ENCODE data around the gene TTC24.
"Not testable (repeated sequence)": the region's sequence is repeated elsewhere in the genome, so short reads cannot be mapped to it uniquely, and the experiment has no call there.

The TTC24 gene

GRCh38 chr1:156552937-156553336 lies 26.6 kb upstream of the TTC24 start:
- peak in 1 of 10 donors; percentile 88 for DNase-seq
- intact Hi-C loops (cut with DNase I): not testable (repeated sequence)

DNA sequence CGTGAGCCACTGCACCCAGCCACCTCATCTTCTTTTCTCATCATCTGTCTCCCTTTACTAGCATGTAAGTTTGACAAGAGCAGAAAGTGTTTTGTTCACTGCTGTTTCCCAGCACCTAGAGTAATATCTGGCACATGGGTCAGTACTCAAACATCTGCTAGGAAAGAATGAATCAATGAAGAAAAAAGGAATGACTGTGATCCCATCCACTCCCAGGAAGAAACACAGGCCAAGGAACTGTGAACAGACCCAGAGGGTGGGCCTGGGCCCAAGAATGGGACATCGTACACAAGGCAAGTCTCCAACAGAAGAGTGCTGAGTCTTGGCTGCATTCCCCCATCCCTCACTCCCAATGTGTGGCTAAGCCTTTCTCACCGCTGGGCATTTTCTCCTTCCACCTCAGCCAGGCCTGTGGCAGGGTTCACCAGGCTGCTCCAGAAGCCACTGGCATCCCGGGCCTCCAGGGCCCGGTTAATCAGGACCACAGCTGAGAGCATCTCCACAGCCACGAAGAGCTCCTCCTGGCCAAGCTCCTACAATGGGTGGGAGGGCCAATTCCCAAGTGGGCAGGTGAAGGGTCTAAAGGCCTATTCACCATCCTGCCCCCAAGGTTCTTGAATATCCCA lies 25.6 kb upstream of the TTC24 start:
- peak in 1 of 10 donors; percentile 60 for DNase-seq
- intact Hi-C loops (cut with DNase I): no loop called here

DNA sequence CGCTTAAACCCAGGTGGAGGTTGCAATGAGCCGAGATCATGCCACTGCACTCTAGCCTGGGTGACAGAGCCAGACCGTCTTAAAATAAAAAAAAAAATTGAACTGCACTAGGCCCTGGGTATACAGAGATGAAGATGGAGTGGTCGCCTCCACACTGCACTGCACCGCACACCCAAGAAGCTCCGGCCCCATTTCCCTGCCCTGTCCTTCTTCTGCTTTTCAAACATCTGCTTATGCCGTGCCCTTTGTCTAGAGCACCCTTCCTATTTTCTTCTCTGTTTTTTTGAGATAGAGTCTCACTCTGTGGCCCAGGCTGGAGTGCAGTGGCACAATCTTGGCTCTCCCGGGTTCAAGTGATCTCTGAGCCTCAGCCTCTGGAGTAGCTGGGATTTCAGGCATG lies 24.6 kb upstream of the TTC24 start:
- intact Hi-C loops (cut with DNase I): no loop called here
- peak in 1 of 10 donors; percentile 44 for DNase-seq

- intact Hi-C loops (cut with DNase I): no loop called here
- peak in 1 of 10 donors; percentile 2 for DNase-seq
These were observed 23.8 kb upstream of the TTC24 start for GRCh38 chr1:156555715-156556114.

DNA sequence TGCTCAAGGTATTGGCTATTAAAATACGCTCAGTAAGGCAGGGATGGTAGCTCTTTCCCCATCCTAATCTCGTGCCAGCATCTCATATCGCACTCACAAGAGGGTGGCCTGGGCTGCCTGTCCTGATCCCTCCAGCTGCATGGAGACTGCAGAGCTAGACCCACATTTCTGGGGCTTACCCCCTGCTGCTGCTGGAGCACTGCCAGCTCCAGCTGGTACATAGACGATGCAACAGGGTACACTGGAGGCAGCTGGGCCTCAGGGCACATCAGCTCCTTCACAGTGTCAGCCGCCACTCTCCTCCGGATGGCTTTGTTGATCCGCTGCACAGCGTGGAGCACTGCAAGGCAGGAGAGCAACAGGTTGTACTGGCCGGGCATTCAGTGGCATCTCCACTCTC lies 23.2 kb upstream of the TTC24 start:
- peak in 1 of 10 donors; percentile 64 for DNase-seq
- intact Hi-C loops (cut with DNase I): no loop called here

DNA sequence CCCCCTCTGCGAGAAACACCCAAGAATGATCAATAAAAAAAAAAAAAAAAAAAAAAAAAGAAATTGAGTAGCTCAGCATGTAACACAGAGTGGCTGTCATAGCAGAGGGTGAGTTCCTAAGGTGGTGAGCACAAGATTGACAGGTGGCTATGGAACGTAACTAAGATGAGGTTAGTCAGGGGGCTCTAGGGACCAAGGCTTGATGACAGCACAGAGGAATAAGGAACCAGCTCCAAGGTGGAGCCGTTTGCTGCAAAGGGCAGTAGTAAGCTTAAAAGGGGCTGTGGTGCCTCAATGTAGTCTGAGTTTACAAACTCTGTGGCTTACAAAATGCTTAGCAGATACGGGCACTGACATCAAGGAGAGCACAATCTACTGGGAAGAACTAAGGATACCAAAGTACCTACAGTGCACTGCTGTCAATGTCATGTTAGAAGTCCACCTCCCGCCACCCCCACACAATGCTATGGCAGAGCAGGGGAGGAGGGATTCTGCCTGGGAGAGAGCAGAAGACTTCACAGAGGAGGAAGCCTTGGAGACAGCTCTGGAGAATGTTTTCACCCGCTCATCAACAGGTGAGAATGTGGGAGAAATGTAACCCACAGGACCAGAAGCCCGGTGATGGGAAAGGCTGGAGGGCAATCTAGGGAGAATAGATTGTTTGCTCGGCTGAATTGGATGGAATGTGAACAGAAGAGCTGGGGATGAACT lies 20.3 kb upstream of the TTC24 start:
- DNase-seq: peak in 1 of 10 donors; percentile 37
- intact Hi-C loops (cut with DNase I): no loop called here

- intact Hi-C loops (cut with DNase I): no loop called here
- peak in 1 of 10 donors; percentile 3 for DNase-seq
These were observed 19.6 kb upstream of the TTC24 start for GRCh38 chr1:156559797-156560385.

- DNase-seq: peak in 1 of 10 donors; percentile 72
- intact Hi-C loops (cut with DNase I): no loop called here
These were observed 18.8 kb upstream of the TTC24 start for GRCh38 chr1:156560585-156561163.

DNA sequence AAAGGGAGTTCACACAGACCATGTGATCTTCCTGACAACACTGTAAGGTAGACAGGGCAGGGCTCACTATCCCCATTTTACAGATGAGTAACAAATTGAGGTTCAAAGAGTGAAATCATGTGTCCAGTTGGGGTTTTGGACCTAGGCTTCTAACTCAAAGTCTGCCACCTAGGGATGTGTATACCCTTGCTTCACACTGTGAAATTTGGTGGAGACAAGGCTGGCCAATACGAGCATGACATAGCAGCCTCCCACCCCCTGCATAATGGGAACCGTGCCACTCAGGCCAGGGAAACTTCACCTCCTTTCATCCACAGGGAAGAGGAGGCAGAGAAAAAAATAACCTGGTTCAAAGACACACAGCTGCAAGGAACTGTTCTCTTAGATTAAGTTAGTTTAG lies 14.0 kb upstream of the TTC24 start:
- intact Hi-C loops (cut with DNase I): no loop called here
- peak in 1 of 10 donors; percentile 14 for DNase-seq

DNA sequence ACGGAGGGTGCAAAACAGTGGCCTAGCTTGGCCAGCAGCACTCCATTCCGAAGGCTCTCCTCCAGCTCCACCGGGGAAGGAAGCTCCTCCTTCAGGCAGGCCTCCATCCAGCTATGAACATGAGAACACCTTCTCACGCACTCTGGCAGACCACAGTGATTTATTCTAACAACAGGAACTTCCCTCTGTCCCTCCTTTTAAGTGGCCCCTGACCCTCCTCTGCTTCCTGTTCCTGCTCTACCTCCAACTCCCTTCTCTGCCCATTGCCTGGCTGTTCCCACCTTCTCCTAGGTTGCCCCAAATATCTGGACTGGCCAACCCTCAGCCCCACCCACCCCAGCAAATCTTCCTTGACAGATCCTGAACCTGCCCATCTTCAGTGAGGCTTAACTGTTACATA lies 13.1 kb upstream of the TTC24 start:
- peak in 2 of 10 donors; percentile 25 to 30 for DNase-seq
- intact Hi-C loops (cut with DNase I): no loop called here

DNA sequence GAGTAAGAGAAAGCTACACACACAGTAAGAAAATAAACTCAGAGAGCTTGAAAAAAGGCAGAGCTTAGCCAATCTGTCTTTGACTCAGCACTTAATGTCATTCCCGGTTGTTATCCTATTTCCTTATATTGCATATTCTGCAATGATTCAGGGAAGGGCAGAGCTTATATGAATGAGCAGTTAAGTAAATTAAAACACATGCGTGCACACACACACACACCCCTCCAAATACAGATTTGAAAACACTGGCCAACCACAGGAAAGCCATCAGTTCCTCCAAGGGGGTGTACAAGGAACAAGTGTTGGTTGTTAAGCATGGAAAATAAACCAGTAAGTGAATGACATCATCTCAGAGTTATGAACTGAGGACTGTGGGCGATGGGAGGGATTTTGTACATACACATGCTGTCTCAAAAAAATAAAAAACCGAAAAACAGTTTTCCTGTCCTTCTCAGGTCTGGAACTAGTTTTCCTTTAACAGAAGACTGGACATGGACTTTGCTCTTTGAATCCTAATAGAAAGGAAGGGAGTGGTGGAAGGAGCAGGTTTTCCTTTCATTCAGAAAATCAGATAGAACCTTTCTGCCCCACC lies 8.2 kb upstream of the TTC24 start:
- intact Hi-C loops (cut with DNase I): loop anchor here (5.0 kb wide), 1 partner anchor 59 kb away; no protein-coding TSS in a partner anchor
- DNase-seq: peak in 1 of 10 donors; percentile 7

GRCh38 chr1:156571919-156572662 lies 7.4 kb upstream of the TTC24 start, which contains the start of gene IQGAP3:
Gene IQGAP3 (minus strand): TSS chr1:156572565. CDS start chr1:156572529, 36 bp downstream.
- peak; percentile 67 to 97 (median 82) for DNase-seq
- intact Hi-C loops (cut with DNase I): loop anchor here (5.0 kb wide), 1 partner anchor 60 kb away; no protein-coding TSS in a partner anchor

DNA sequence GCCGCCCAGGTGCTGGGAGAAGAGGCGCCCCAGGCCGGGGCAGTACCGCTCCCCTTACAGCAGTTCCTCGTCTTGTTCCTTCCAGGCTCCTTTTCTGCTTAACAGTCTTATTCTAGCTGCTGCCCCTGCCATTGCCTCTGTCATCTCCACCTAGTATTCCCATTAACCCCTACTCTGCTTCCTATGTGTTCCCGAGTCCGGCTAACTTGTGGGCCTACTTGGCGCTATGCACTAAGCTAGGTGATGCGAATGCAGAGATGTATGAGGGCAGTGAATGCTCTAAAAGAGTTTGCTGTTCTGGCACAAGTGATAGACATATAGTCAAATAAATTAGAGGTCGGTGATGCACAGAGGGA lies 6.9 kb upstream of the TTC24 start:
- intact Hi-C loops (cut with DNase I): loop anchor here (5.0 kb wide), 1 partner anchor 60 kb away; no protein-coding TSS in a partner anchor
- DNase-seq: no peak

GRCh38 chr1:156574039-156574633 lies 5.4 kb upstream of the TTC24 start:
- intact Hi-C loops (cut with DNase I): loop anchor here (5.0 kb wide), 1 partner anchor 62 kb away; no protein-coding TSS in a partner anchor

GRCh38 chr1:156577550-156577949 lies 2.0 kb upstream of the TTC24 start:
- intact Hi-C loops (cut with DNase I): no loop called here

More at GRCh38 chr1:156574039-156574633, 5.4 kb upstream of the TTC24 start:
- DNase-seq: no peak

GRCh38 chr1:156578055-156578454 lies 1.5 kb upstream of the TTC24 start:
- intact Hi-C loops (cut with DNase I): no loop called here
- DNase-seq: no peak

More at GRCh38 chr1:156577550-156577949, 2.0 kb upstream of the TTC24 start:
- no peak for DNase-seq

GRCh38 chr1:156581661-156582387 lies 2.3 kb downstream of the TTC24 start:
- peak in 2 of 10 donors; percentile 77 to 79 for DNase-seq
- intact Hi-C loops (cut with DNase I): no loop called here

GRCh38 chr1:156582388-156583017 lies 3.0 kb downstream of the TTC24 start:
- peak in 1 of 10 donors; percentile 32 for DNase-seq
- intact Hi-C loops (cut with DNase I): no loop called here

Measured in posterior cingulate gyrus (tissue), 11 donors.